ENCODE results near the gene PRPF4. TPM values are rescaled to one million over a fixed set of nuclear protein-coding genes. Genes with fewer than 3 reads are reported as not detected.

PRPF4 gene
- polyA plus RNA-seq, 2 of the 4 experiments (the other 2 are of a cell fraction): 53.4 to 61.5 TPM

- DNase-seq (ENCODE audit: low read depth in 1 of 2, low spot score in 1 of 2): no peak
- ChIA-PET POLR2A (no interaction called here), CTCF (interaction anchor here (1.0 to 6.7 kb wide), 7 partner anchors 12 to 351 kb away, joined by 3 to 52 read pairs (median 6); partner anchors contain the start of genes ALAD, CDC26 and WDR31)
- no peaks in the 10 kb centered on the region for H3K4me1 ChIP-seq
- TF ChIP-seq E2F6 (IDR thresholded peaks at IDR 0.05; ENCODE audit: borderline replicate concordance, low read depth) (no peak), JUN (IDR thresholded peaks at IDR 0.05) (no peak), JUNB (IDR thresholded peaks at IDR 0.05) (no peak), SMC3 (IDR thresholded peaks at IDR 0.05) (no peak), NFE2L2 (conservative IDR thresholded peaks at IDR 0.05; ENCODE audit: low read length) (no peak), FOXS1 (CRISPR knock-in tag; IDR thresholded peaks at IDR 0.05) (no peak), RFX5 (IDR thresholded peaks at IDR 0.05) (no peak), ELK1 (IDR thresholded peaks at IDR 0.05; ENCODE audit: low read depth, low read length) (no peak), BCL3 (IDR thresholded peaks at IDR 0.05) (no peak), EHF (CRISPR knock-in tag; IDR thresholded peaks at IDR 0.05) (no peak), EHMT2 (IDR thresholded peaks at IDR 0.05; ENCODE audit: low read depth) (no peak), HOXA7 (CRISPR knock-in tag; IDR thresholded peaks at IDR 0.05) (no peak), NR3C1 (IDR thresholded peaks at IDR 0.05) (no peak), SREBF2 (IDR thresholded peaks at IDR 0.05) (no peak), CHD4 (IDR thresholded peaks at IDR 0.05; ENCODE audit: borderline replicate concordance) (no peak), ZSCAN20 (CRISPR knock-in tag; IDR thresholded peaks at IDR 0.05) (no peak)
- no peak for ATAC-seq
- no peak for FAIRE-seq
- H3K4me2 ChIP-seq: no peak overlapping the region
- H3K4me3 ChIP-seq: no peak overlapping the region
- H3K27ac ChIP-seq: no peak overlapping the region
- 60% methylated on average over 8 of the region's 8 CpGs for WGBS (ENCODE audit: missing lambda C conversion rate)
- no peaks in the 10 kb centered on the region for H3K9me3 ChIP-seq
Measured at GRCh38 chr9:113307396-113307975, 32.0 kb downstream of the PRPF4 start.

GRCh38 chr9:113309204-113309813, 33.9 kb downstream of the PRPF4 start:
- ChIA-PET CTCF (interaction anchor here (0.6 to 6.7 kb wide), 24 partner anchors 9 to 349 kb away, joined by 3 to 52 read pairs (median 4); partner anchors contain the start of genes ALAD, C9orf43, CDC26 and POLE3), POLR2A (interaction anchor here (0.6 kb wide), 1 partner anchor 137 kb away, joined by 3 read pairs; no protein-coding TSS in a partner anchor)
- TF ChIP-seq BCL3 (IDR thresholded peaks at IDR 0.05) (no peak), RNF2 (IDR thresholded peaks at IDR 0.05; ENCODE audit: borderline replicate concordance, low read depth) (no peak), MAFK (IDR thresholded peaks at IDR 0.05; ENCODE audit: partially characterized antibody) (peak; percentile 65), CTCF (IDR thresholded peaks at IDR 0.05) (peak; percentile 81), SMC3 (IDR thresholded peaks at IDR 0.05) (peak; percentile 61), GATA3 (IDR thresholded peaks at IDR 0.05; ENCODE audit: borderline replicate concordance) (no peak), RAD21 (conservative IDR thresholded peaks at IDR 0.05 in 1 of 2, IDR thresholded peaks at IDR 0.05 in 1 of 2) (peak; percentile 74 to 83), HDAC2 (IDR thresholded peaks at IDR 0.05) (no peak), RARB (CRISPR knock-in tag; IDR thresholded peaks at IDR 0.05) (no peak)
- Histone ChIP-seq H3K9me3 (no peaks in the 10 kb centered on the region), H3K4me1 (no peaks in the 10 kb centered on the region), H3K27ac (no peak overlapping the region), H3K4me3 (no peak overlapping the region), H3K4me2 (no peak overlapping the region)
- DNase-seq (ENCODE audit: low read depth in 1 of 2, low spot score in 1 of 2) (peak; percentile 31 to 42), ATAC-seq (peak; percentile 78; a peak in 4 of 6 replicates), FAIRE-seq (no peak)
- 4% methylated on average over 2 of the region's 2 CpGs for WGBS (ENCODE audit: missing lambda C conversion rate)
